ENCODE measurements around the gene LPAR3.

DNA sequence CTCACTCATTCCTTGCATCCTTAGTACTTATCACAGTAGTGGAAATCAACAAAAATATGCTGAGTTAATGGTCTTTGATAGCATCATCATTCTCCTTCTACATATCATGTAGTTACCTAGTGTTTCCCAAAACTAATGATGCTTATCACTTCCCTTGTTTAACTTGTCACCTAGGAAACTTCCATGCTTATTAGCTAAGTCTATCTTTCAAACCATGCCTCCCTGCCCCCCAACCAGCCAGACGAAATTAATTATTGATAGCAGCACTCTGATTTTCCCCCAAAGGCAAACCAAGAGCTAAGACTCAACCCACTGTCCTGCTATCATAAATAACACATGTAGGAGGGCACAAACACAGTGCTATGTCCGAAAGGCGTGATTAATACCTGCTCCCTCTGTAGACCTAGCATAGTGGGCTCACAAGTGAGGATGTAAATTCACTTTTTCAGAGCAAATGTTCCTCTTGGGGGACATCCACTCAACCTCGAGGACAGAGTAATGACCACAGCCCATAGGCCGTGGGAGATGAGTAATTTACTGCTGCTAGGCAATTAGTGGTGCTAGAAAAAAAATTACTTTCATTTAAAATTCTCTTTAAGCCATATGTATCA, 25.8 kb upstream of the LPAR3 start:
- TF ChIP-seq CTCF (IDR thresholded peaks at IDR 0.05), result no peak
- no peak for TF ChIP-seq ZFX (IDR thresholded peaks at IDR 0.05; ENCODE audit: borderline replicate concordance)

Data from 22Rv1 (cell line).